Upper lobe of left lung (tissue), 4 donors: Measurements from ENCODE around the gene NEK4.

Experiments
- CTCF ChIP-seq, 6 experiments: fragments of 450-650 bp in 4 of 6; fragments of 200-600 bp in 2 of 6; sonication (generic) in 2 of 6; IDR thresholded peaks; one replicate each; pipeline ENCODE4 v1.5.1; 2016 to 2019; ENCODE audit warnings: antibody characterized with exemption in 6 of 6
- POLR2A ChIP-seq, 4 donors: fragments of 450-650 bp; IDR thresholded peaks; one replicate each; pipeline ENCODE4 v1.5.1; 2016 to 2017; ENCODE audit warnings: antibody characterized with exemption in 4 of 4, mild to moderate bottlenecking in 2 of 4
- POLR2AphosphoS5 ChIP-seq, 2 donors: sonication (generic); formaldehyde crosslinking; IDR thresholded peaks; one replicate each; pipeline ENCODE4 v1.5.1; 2017; ENCODE audit warnings: antibody characterized with exemption in 2 of 2

DNA sequence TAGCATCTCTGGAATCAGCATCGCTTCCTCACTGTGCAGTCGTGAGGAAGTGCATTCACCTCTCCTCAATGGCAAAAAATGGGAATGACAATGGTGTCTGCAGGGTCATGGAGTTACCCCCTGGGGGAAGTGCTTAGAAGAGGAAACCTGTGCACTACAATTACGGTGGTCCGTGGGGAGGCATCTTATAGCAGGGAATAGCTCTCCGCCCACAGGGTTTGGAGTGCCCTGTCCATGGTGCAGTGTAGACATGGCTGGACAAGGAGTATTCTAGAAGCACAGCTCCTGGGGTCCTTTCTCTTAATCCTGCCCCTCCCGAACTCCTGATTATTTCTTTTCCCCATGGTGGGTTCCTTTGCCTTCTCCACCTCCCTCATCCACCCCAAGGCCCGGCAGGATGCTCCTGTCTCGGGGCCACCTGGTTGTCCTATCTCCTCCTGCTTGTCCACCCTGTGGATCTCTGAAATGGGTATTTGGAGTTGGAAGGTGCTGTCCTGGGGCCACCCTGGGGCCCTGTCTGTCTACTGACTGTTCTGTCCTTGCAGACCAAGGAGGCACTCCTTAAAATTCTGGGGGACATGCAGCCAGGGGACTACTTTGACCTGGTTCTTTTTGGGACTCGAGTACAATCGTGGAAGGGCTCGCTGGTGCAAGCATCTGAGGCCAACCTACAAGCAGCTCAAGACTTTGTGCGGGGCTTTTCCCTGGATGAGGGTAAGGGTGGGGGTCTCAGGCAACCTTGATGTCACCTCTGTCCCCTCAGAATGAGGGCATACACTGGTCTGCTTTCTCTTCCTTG lies 11.9 kb upstream of the NEK4 start:
- TF ChIP-seq CTCF (IDR thresholded peaks at IDR 0.05) (no peak), POLR2AphosphoS5 (IDR thresholded peaks at IDR 0.05) (no peak), POLR2A (IDR thresholded peaks at IDR 0.05) (no peak)
